ENCODE measurements around the gene RABGAP1L.

GRCh38 chr1:174761335-174761734 is 602.0 kb downstream of the RABGAP1L start:
- TF ChIP-seq CTCF (IDR thresholded peaks at IDR 0.05; ENCODE audit: insufficient read depth, low read length, poor library complexity, severe bottlenecking) (no peak), EZH2phosphoT487 (conservative IDR thresholded peaks at IDR 0.05; ENCODE audit: low read length) (no peak)
